GM18870 (cell line): ENCODE results near the gene FERMT1.
"Not testable (repeated sequence)": the region's sequence is repeated elsewhere in the genome, so short reads cannot be mapped to it uniquely, and the experiment has no call there.

ENCODE experiments used
- ATAC-seq: cut with Tn5 transposase; IDR thresholded peaks from one replicate; pipeline ENCODE4 v1.9.1; 2021; ENCODE audit warnings: moderate library complexity; ENCODE audit not compliant: unreplicated experiment

Gene FERMT1

DNA sequence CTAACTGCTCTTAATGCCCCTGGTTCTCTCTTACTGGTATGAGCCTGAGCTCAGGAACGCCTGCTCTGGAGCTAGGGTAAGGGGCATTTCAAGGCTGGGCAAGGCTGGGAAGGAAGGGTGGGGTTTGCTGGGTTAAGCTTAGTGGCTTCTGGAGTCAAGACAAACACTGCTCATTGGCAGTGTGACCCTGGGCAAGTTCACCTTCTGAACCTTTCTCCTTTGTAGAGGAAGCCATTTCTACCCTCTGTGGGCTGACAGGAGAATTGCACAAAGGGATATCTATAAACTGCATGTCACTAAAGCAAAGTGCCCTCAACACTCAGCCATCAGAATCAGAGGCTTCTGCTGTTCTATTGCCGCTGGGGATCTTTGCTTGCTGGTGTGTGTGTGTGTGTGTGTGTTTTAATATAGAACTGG lies 48.7 kb downstream of the FERMT1 start:
- peak; percentile 63 for ATAC-seq

DNA sequence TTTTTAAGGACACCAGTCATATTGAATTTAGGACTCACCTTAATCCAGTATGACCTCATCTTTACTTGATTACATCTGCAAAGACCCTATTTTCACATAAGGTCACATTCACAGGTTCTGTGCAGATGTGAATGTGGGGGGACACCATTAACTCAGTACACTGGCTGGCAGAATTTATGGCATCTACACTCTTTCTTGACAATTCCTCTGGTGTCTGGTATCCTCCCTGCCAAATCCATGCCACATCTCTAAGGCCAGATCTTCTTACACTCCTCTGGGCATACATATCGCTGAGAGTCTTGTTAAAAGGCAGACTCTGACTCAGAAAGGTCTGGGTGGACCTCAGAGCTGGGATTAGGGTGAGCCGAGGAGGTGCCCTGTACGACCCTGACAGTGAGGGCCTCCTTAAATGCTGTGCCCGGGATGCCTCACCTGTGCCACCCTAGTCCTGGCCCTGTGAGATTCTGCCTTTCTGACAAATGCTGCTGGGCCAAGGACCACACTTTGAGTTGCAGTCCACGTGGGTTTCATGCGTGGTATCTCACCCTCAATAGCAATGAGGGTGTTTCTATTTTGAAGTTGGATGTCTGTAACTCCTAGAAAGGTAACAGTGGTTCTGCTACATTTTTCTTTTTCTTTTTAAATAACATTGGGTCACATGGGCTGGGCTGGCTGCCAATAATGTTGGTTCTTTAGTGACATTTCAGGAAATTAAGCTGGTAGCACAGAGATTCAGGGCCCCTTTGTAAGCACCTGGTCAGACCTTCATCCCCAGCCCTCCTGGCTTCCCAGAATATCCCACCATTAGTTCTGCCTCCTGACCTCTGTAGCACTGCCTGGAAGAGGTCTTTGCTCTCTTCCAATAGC lies 51.8 kb downstream of the FERMT1 start:
- no peak for ATAC-seq

DNA sequence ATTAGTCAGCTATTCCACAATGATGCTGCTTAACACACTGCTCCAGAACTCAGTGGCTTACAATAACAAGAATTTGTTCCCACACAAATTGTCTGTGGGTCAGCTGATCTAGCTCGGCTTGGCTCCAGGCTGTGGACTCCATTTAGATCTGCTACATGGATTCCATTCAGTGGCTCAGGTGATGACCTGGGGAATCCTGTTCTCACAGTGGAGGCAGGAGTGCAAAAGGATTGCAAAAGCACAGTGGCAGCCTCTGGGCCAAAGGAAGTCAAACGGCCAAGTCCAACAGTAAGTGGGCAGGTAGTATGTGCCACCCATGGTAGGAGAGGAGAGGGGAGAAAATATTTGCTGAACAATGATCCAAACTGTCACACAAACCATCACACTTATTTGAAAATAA lies 53.2 kb downstream of the FERMT1 start:
- ATAC-seq, result no peak

DNA sequence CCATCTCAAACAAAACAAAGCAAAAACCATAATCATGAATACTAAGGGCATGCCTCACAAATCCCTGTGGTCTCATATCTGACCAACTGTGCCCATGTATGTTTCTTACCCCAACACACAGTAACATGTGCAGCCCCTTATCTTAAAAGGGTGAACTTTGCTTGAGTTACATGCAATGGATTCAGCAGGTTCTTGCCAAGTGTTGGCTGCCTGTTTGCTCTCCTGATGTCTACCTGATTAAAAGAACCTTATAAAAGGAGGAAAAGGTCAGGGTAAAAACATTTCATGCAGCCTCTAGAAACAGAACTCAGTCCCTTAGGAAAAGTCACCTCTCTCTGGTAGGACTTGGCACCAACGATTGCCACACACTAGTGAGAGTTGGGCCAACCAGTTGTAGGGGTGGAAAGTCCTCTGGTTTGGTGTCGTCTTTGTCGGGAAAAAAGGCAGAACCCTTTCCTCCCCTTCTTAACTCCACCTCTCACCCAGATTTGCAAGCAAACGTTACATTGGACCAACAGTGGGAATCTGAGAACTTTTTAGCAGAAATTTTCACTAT lies 55.0 kb downstream of the FERMT1 start:
- ATAC-seq, result no peak

DNA sequence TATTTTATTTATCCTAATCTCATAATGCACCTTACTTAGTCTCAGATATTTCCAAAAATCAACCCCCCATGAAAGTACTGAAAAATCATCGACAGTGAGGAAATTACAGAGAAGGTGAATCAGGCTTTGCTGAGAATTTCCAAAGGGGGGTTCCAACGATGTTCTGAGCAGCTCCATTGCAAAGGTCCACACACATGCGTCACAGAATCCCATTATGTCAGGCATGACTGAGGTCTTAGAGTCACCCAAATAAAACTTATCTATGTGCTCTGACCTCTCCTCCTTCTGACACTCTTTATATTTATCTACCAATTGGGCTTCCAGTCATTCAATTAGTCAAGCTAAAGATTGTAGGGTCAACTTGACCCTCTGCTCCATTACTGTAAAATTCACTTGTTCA lies 56.2 kb downstream of the FERMT1 start:
- no peak for ATAC-seq

DNA sequence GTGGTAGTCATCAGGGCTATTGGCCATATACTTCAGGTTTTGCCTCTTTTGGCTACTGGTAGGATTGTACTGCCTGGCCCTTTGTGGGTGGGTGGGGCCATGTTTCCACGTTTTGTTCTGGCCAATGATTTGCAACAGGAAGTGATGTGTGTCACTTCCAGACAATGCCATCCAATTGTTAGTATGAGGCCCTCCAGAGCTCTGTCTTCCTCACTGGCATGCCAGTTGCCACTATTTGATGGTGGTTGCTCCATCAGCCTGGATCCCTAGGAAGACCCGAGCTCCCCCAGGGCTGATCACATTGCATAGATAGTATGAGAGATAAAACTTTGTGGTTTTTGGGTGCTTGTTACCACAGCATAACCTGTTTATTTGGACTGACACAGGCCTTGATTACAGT lies 61.3 kb downstream of the FERMT1 start:
- ATAC-seq, result no peak

DNA sequence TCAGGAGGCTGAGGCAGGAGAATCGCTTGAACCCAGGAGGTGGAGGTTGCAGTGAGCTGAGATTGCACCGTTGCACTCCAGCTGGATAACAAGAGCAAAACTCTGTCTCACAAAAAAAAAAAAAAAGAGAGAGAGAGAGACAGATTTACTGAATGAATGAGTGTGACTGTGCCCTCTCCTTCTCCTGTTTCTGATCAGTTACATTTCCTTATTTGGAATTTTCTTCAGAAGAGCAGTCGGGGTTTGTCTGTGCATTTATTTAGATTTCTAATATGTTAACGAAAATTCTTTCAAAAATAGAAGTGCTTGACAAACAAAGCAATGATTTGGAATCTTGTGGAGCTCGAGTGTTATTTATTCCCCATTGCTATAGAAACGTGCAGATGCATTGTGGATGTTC lies 62.6 kb downstream of the FERMT1 start:
- no peak for ATAC-seq

DNA sequence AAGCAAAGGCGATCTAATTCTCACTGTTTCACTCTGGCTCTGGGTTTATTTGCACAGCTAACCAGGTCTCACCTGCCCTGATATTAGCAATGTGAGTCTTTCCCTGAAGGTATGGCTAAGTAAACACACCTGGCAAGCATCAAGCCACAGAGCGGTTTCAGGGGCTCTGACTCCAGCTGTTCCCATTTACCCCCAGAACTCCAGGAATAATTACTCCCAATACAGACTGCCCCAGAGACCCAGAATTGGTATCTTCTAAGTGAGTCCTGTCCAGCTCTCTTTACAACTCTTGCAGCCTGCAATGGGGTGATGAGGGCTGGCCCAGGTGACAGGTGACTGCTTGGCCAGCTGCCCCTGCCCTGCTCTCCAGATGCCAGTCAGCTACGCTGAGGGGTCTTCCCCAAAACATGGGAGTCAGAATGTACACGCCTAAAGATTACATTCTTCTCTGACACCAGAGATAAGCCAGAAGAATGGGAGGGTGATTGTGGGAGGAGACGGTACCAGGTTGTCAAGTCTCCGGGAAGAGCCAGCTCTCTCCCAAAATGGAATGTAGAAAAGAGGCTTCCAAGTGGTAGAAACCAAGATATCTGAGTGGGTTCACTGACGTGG lies 64.0 kb downstream of the FERMT1 start:
- ATAC-seq, result no peak

DNA sequence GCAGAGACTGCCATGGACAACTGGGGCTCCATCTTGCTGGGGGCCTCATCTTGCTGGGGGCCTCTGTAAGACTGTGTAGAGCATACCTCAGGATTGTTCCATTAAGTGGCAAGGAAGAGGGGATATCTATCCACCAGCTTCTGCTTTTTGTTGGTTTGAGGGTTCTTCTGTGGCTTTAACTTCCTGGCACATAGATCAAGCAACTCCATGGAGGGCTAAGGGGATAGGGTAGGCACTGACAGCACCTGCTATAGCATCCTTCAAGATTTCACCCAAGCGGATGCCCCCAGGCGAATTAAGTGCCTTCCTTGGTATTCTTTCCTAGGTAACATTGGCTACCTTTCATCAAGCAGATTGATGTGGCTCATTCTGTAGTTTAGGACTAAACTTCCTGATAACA lies 65.1 kb downstream of the FERMT1 start:
- ATAC-seq, result no peak

DNA sequence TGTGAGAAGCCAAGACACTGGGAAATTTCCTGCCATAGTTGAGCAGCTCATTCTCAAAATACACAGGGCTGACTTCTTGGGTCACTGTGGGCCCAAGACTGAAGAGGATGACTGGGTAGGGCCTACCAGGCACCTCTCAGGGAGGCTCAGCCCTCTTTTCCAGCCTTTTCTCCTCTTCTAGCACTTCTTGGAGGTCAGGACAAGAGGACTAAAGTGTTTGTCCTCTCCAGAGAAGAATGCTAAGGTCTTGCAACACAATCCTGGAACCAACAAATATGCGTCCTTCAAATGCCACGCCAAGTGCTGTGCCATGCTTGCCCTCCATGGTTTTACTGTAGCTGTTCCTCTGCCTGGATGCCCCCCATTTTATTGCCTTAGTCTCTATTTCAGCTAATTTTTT lies 65.7 kb downstream of the FERMT1 start:
- no peak for ATAC-seq

DNA sequence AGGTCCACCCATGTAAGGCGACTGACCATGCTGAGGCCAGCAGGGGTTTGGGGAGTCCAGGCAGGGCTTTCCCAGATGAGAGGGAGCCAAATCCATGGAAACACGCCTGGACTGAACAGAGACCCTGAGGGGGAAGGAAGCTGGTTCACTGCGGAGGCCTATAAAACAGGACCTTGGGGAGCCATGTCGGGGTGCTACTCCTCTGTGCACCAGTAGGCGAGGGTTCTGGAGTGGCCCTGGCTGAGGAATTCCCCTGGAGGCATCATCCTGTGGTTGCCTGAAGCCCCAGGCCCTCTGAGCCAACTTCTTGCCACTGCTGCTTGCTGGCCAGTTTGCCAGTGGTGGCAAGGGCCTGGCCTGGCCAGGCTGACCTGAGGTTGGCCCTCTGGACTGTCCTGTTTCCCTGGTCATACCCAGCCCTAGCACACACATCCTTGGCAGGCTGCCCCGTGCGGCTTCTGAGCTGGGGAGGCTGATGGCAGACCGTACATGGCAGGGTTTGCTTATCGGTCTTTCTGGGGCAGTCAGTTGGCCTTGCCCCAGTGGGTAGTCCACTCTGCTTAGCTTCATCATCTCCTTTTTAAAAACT lies 66.8 kb downstream of the FERMT1 start:
- ATAC-seq, result no peak

DNA sequence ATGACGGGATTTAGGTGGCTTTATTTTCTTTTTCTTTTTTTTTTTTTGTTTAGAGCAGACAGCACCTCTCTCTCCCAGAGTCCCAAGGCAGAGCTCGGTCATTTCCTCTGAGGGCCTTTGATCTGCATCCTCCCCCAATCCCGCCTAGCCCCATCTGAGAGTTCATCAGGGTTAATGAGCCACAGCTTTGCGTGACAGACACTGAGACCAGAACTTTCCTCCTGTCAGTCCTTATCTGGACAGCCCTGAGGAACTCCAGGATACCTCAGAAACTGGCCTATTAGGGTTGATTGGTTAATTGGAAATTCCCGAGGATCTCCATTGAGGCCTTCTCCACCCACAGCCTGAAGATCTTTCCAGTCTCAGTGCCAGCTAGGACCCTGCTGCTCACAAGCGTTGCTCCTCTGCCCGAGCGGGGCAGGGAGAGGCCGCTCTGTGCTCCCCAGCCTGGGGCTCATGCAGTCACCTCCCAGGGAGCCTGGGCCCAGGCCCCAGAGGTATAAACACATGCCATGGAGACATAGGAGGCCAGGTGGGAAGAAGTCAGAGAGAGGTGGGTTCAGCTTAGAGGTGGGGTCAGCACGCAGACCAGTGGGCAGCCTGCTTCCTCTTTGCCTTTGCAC lies 67.6 kb downstream of the FERMT1 start:
- no peak for ATAC-seq

DNA sequence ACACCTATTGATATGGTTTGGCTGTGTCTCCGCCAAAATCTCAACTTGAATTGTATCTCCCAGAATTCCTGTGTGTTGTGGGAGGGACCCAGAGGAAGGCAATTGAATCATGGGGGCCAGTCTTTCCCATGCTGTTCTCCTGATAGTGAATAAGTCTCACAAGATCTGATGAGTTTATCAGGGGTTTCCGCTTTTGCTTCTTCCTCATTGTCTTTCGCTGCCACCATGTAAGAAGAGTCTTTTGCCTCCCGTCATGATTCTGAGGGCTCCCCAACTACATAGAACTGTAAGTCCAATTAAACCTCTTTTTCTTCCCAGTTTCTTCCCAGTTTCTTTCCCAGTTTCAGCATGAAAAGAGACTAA lies 68.2 kb downstream of the FERMT1 start:
- ATAC-seq, result not testable (repeated sequence)

DNA sequence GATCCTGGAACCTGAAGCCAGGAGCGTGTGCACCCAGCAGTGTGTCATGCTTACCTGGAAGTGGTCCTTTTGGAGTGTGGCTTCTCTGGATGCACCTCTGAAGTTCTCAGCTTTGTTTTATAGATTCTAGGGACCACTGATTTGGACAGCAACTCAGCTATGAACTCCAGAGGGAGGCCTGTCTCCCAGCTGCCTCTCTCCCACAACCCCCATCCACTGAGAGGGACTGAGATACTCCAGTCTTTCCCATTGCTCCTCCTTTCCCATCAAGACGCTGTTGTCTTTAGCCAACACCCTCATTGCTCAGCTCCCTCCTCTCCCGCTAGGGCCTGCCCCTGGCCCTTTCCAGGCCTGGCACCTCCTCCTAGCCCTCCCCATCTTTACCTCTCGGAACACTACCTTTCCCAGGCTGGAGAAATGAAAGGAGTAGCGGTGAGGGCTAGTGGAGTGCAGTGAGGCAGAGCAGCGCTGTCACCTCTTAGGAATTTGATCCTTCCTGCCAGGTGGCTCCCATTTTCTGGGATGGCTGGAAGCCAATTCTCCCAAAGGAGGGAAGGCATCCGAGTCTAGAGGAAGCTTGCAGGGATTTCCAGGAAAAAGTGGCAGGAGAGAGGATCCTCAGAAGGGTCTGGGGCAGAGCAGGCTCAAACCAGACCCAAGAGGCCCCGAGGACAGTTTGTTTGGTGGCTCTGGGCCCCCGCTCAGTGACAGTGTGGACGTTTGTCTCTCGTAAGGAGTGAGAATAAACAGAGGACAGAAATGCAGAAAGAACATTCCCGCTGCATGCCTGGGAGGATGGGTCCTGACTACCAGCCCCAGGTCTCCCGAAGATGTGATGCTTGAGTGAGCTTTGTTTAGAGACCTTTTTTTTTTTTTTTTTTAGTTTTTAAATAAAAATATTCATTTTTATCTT lies 68.8 kb downstream of the FERMT1 start, which contains the start of gene LRRN4:
Gene LRRN4 (minus strand): TSS at position 285 of the 913 bp plus-strand sequence. CDS start 1,261 bp downstream, outside the sequence.
- ATAC-seq, result no peak

DNA sequence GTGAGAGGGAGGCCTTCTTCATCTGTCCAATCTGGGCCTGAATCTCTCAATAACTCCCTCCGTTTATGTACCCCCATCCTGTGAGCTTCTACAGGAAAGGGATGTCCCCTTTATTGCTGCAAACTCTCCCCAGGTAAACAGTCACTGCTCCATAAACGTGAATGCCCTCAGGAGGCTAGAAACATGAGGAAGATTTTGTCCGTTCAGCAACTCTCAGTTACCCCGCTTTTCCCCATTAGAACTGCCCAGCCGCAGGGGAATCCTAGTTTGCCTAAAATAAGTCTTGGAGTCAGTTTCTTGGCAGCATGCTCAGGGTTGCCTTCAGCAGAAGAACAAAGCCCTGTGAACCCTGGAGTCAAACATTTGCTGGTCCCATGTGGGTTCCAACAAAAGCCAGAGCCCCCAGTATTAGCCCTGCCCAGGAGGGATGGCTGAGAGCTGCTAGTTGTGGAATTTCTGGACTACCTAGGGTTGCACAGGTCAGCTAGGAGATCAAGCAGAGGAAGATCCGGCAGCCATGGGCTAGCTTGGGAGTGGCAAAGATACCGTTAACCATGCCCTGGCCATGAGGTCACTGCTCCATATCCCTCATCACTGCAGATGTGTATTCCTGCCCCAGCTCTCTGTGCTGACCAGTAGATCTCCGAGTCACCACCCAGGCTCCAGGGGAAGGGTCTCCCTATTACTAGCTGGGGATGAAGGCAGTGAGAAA lies 69.6 kb downstream of the FERMT1 start:
- no peak for ATAC-seq

DNA sequence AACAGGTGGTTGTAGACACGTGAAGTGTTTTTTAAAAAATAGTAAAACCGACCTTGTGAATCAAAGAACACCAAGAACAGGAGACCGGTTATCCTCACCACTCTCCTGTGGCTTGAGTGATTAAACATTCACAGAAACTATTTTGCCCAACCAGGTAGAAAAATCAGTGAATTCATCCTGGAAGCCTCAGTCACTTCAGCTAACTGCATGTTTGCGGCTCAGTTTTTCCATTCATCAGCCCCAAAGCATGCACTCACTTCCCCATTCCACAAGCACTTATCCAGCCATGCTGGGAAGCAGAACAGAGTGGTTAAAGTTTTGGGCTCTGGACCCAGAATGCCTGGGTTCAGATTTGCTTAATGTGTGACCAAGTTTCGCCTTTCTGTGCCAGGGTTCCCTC lies 71.3 kb downstream of the FERMT1 start:
- ATAC-seq, result no peak

DNA sequence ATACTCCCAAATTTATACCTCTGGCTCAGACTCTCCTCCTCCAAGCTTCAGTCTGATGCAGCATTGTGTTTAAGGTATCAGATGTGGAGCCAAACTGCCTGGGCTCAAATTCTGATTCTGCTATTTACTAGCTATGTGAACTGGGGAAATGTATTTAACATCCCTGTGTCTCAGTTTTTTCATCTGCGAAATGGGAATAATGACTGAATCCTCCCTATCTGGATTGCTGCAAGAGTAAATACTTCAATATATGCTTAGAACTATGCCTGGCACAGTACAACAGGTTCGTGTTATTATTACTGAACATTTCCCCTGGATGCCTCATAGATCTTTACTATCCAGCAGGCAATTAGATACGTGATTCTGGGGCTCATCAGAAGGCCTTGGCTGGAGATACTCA lies 74.4 kb downstream of the FERMT1 start:
- no peak for ATAC-seq

DNA sequence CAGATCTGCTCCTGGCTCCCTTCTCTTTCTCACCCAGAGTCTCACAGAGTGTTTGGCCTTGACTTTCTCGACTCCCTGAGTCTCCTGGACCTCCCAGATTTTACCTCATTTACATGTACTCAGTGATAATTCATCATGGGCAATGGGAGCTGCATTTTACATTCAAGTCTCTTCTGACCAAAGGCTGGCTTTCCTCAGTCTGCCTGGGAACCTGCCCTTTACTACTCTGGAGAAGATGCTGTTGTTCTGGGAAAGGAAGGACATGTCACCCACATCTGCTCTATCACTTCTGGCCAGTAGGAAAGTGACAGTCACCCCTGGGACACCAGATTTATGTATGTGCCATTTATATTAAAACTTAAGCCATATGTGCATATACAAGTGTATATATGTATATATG lies 76.4 kb downstream of the FERMT1 start:
- ATAC-seq, result no peak

DNA sequence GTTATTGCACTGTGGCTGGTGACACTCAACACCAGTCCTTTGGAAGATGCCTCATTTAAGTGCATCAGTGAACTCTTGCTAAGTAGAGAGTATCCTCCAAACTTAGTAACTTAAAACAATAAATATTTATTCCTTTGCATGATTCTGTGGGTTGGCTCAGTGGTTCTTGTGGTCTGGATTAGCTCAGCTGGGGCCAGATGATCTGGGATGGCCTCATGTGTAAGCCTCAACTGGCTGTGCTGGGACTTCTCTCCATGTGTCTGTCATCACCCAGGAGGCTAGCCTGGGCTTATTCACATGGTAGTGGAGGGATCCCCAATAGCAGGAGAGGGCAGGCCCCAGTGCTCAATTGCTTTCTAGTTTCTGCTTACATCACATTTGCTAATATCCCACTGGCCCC lies 77.3 kb downstream of the FERMT1 start:
- no peak for ATAC-seq

DNA sequence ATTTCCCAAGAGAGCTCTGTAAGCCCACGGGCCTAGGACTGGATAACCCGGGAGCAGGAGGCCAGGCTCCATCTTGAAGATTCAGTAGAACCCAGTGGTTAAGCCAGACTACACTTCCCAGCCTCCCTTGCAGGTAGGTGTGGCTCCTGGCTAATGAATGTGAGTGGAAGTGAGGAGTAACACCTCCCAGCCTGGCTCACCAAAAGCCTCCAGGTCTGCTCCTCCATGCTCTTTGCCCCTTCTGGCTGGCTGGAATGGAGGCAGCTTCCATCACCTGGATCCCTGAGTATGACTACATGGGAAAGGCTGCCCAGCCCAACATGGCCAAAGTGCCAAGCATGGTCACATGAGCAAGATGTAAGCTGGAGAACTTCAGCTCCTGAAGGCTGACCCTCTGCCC lies 78.7 kb downstream of the FERMT1 start:
- no peak for ATAC-seq
